CD4-positive, alpha-beta T cell (primary cell): ENCODE results near the gene DNER. TPM values are rescaled to one million over a fixed set of nuclear protein-coding genes. Genes with fewer than 3 reads are reported as not detected.

Experiments
- ATAC-seq: fragments of 200-7000 bp; cut with Tn5 transposase; one replicate; pipeline ENCODE4 v1.10.0; 2022; ENCODE audit warnings: mild to moderate bottlenecking; ENCODE audit not compliant: poor library complexity
- CTCF ChIA-PET: fragments of 350-600 bp; sonication (Branson Sonifier 250); formaldehyde crosslinking; loops from one replicate; lab custom pipeline; 2021; ENCODE audit warnings: antibody characterized with exemption, inconsistent platforms; lab: Charles Lee
- POLR2A ChIA-PET: fragments of 350-600 bp; sonication (Branson Sonifier 250); formaldehyde crosslinking; loops from one replicate; lab custom pipeline; 2021; ENCODE audit warnings: antibody characterized with exemption, inconsistent platforms; lab: Charles Lee
- DNase-seq, 14 experiments: peaks; one replicate each; pipeline ENCODE4 v3.0.0-alpha.2; 2013 to 2020; ENCODE audit warnings: mixed read lengths in 2 of 14
- H3K27ac ChIP-seq, 2 donors: one replicate each; pipeline versions ENCODE4 v1.5.1 to v1.7.0; 2013; ENCODE audit warnings: low read length in 2 of 2, low read depth in 1 of 2, mild to moderate bottlenecking in 1 of 2
- H3K27me3 ChIP-seq, 2 experiments: 1 replicate in 1 of 2; 2 replicates in 1 of 2; pipeline versions ENCODE4 v1.6.1 to v1.7.0; 2013; ENCODE audit warnings: low read length in 2 of 2, control low read depth in 1 of 2, mild to moderate bottlenecking in 1 of 2, moderate library complexity in 1 of 2; ENCODE audit not compliant: insufficient read depth in 2 of 2, control insufficient read depth in 1 of 2
- H3K36me3 ChIP-seq: one replicate; pipeline ENCODE4 v1.6.1; 2013; ENCODE audit warnings: low read length, control low read depth; ENCODE audit not compliant: insufficient read depth
- H3K4me1 ChIP-seq: one replicate; pipeline ENCODE4 v1.6.1; 2013; ENCODE audit warnings: low read length, control low read depth; ENCODE audit not compliant: insufficient read depth
- H3K4me3 ChIP-seq: one replicate; pipeline ENCODE4 v1.5.1; 2013; ENCODE audit warnings: mild to moderate bottlenecking, low read length, moderate library complexity
- H3K9me3 ChIP-seq, 2 experiments: 1 replicate in 1 of 2; 2 replicates in 1 of 2; pipeline versions ENCODE4 v1.6.1 to v1.7.0; 2013; ENCODE audit warnings: low read length in 2 of 2, mild to moderate bottlenecking in 2 of 2, control low read depth in 1 of 2, moderate library complexity in 1 of 2; ENCODE audit not compliant: control insufficient read depth in 1 of 2, insufficient read depth in 1 of 2
- H3K27ac Mint-ChIP-seq: one replicate; pipeline ENCODE4 v1.8.0; 2020; ENCODE audit warnings: mixed read lengths
- H3K27me3 Mint-ChIP-seq: one replicate; pipeline ENCODE4 v1.8.0; 2021; ENCODE audit warnings: mixed read lengths
- H3K36me3 Mint-ChIP-seq: one replicate; pipeline ENCODE4 v1.8.0; 2021; ENCODE audit warnings: low read depth, mixed read lengths
- H3K4me1 Mint-ChIP-seq: one replicate; pipeline ENCODE4 v1.8.0; 2021; ENCODE audit warnings: low read depth, mixed read lengths
- H3K4me3 Mint-ChIP-seq: one replicate; pipeline ENCODE4 v1.8.0; 2020; ENCODE audit warnings: mild to moderate bottlenecking, mixed read lengths
- H3K9me3 Mint-ChIP-seq: one replicate; pipeline ENCODE4 v1.8.0; 2020; ENCODE audit warnings: mixed read lengths
- intact Hi-C, 2 experiments: fragments of 100-400 bp; cut with DNase I in 1 of 2; cut with micrococcal nuclease in 1 of 2; formaldehyde crosslinking; loops; one replicate each; pipeline versions ENCODE4 v1.15.1 to v1.9.0; 2023 to 2025; cut with DNase I, micrococcal nuclease
- total RNA-seq, 174 experiments: library from RNA in 2 of 174; stranded (reverse) in 2 of 174; gene quantifications; one replicate each; pipeline ENCODE4 v1.2.3 and lab custom pipeline; 2021 to 2026
- TF ChIP-seq, protein P1 (sequence below): fragments of 200-600 bp; IDR thresholded peaks from one replicate; pipeline ENCODE4 v1.8.0; 2022; ENCODE audit warnings: antibody characterized with exemption, mild to moderate bottlenecking

DNER gene
- total RNA-seq, 2 experiments from 2014 or later: not detected

DNA sequence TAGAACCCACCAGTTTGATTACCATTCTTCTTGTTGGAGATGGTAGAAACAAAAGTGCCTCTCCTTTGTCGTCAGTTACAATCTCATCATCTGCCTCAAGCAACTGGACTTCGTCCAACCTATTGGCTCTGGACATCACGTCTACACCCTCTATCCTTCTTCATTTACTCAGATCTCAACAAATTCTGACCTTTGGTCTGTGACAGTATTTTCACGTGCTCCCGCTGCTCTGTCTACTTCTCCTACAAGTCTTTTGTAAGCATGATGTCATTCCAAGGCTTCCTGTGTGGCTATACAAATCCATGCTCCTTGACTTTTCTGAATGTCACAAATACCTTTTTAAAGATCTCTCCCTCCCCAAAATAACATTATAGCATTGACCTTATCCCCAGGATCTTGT lies 400.2 kb downstream of the DNER start:
- TF ChIP-seq, protein P1, sequence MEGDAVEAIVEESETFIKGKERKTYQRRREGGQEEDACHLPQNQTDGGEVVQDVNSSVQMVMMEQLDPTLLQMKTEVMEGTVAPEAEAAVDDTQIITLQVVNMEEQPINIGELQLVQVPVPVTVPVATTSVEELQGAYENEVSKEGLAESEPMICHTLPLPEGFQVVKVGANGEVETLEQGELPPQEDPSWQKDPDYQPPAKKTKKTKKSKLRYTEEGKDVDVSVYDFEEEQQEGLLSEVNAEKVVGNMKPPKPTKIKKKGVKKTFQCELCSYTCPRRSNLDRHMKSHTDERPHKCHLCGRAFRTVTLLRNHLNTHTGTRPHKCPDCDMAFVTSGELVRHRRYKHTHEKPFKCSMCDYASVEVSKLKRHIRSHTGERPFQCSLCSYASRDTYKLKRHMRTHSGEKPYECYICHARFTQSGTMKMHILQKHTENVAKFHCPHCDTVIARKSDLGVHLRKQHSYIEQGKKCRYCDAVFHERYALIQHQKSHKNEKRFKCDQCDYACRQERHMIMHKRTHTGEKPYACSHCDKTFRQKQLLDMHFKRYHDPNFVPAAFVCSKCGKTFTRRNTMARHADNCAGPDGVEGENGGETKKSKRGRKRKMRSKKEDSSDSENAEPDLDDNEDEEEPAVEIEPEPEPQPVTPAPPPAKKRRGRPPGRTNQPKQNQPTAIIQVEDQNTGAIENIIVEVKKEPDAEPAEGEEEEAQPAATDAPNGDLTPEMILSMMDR: no peak
- Mint-ChIP-seq H3K9me3 (no peaks in the 10 kb centered on the region), H3K27ac (no peak overlapping the region), H3K4me1 (no peaks in the 10 kb centered on the region), H3K27me3 (no peaks in the 10 kb centered on the region), H3K4me3 (no peak overlapping the region), H3K36me3 (no peaks in the 10 kb centered on the region)
- Histone ChIP-seq H3K9me3 (no peaks in the 10 kb centered on the region), H3K27ac (no peak overlapping the region), H3K4me3 (no peak overlapping the region), H3K27me3 (no peaks in the 10 kb centered on the region), H3K4me1 (no peaks in the 10 kb centered on the region), H3K36me3 (no peaks in the 10 kb centered on the region)
- ATAC-seq: no peak
- ChIA-PET POLR2A (no interaction called here), CTCF (no interaction called here)
- DNase-seq: peak in 1 of 14 experiments; percentile 4
- intact Hi-C loops: no loop called here

GRCh38 chr2:229313591-229313990 lies 400.8 kb downstream of the DNER start:
- TF ChIP-seq, protein P1: no peak
- ChIA-PET POLR2A (no interaction called here), CTCF (no interaction called here)
- Mint-ChIP-seq H3K36me3 (no peaks in the 10 kb centered on the region), H3K4me3 (no peak overlapping the region), H3K27ac (no peak overlapping the region), H3K27me3 (no peaks in the 10 kb centered on the region), H3K4me1 (no peaks in the 10 kb centered on the region), H3K9me3 (peaks cover 1% of the 10 kb centered on the region)
- no peaks in the 10 kb centered on the region for H3K4me1 ChIP-seq
- no peaks in the 10 kb centered on the region for H3K36me3 ChIP-seq
- DNase-seq (peak in 2 of 14 experiments; percentile 55 to 61), ATAC-seq (no peak)
- H3K27me3 ChIP-seq: no peaks in the 10 kb centered on the region
- no peak overlapping the region for H3K4me3 ChIP-seq
- H3K27ac ChIP-seq: peak overlapping the region in 1 of 2 donors; percentile 34
- intact Hi-C loops: no loop called here
- no peaks in the 10 kb centered on the region for H3K9me3 ChIP-seq

Other genes with a start within 250 kb of the DNER start
- 100 to 1,000 TPM; 151 to 178 TPM for gene TRIP12, start 207.5 kb upstream of the DNER start, total RNA-seq
- under 1 TPM; 0.52 to 0.84 TPM for gene FBXO36, start 207.9 kb upstream of the DNER start, total RNA-seq